SK-N-SH treated with all-trans-retinoic acid at 6 μM for 48 hours (cell line): ENCODE data around the gene ELOVL3.

Experiments used
- ARNTL ChIP-seq: fragments of 450-650 bp; formaldehyde crosslinking; IDR thresholded peaks from 2 replicates; pipeline ENCODE4 v1.5.0; 2020; ENCODE audit warnings: low read depth, mild to moderate bottlenecking, moderate library complexity, borderline replicate concordance
- CREB5 ChIP-seq: fragments of 250-450 bp; sonication (Bioruptor Pico); IDR thresholded peaks from 2 replicates; pipeline ENCODE4 v1.5.1; 2020; ENCODE audit warnings: low read depth, mild to moderate bottlenecking, moderate library complexity
- ESRRG ChIP-seq: fragments of 250-450 bp; sonication (Bioruptor Pico); IDR thresholded peaks from 2 replicates; pipeline ENCODE4 v1.6.1; 2021; ENCODE audit warnings: mild to moderate bottlenecking
- PATZ1 ChIP-seq: fragments of 250-450 bp; sonication (Bioruptor Pico); IDR thresholded peaks from 2 replicates; pipeline ENCODE4 v1.8.0; 2020; ENCODE audit warnings: mild to moderate bottlenecking, moderate library complexity, borderline replicate concordance
- ZNF8 ChIP-seq: fragments of 450-650 bp; formaldehyde crosslinking; IDR thresholded peaks from 2 replicates; pipeline ENCODE4 v1.5.0; 2020; ENCODE audit warnings: mild to moderate bottlenecking, moderate library complexity

DNA sequence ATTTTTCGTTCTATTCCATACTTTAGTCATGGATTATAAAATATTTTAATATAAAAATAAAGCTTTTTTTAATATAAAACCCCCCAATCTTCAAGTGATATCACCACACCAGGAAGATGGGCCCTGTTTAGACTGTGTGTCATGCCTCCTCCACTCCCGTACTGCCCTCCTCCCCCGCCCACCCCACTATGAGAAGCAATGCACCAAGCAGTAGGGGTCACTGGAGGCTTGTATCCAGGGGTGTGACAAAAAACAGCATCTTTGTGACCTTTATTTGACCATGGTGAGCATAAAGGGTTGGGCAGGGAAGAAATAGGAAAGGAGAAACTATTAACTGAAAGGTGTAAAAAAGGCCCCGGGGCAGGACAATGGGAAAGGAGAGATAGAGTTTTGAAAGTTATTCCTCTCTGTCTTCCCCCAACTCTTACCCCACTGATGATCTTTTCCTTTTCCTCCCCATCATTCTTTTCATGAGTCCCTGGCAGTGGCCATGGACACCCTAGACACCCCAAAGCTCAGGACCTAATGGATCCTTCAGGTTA, 11.7 kb downstream of the ELOVL3 start:
- TF ChIP-seq PATZ1 (CRISPR knock-in tag) (no peak), ZNF8 (no peak), CREB5 (CRISPR knock-in tag) (no peak), ARNTL (CRISPR knock-in tag) (no peak), ESRRG (CRISPR knock-in tag) (no peak)
